H1 (cell line): ENCODE data around the gene CDKN1B. TPM values are rescaled to one million over a fixed set of nuclear protein-coding genes. Genes with fewer than 3 reads are reported as not detected.

ENCODE experiments used
- CTCF ChIA-PET: fragments of 300-600 bp; sonication (Branson Sonifier 250); formaldehyde crosslinking; loops from one replicate; lab custom pipeline; 2021; ENCODE audit not compliant: partially characterized antibody; lab: Charles Lee
- POLR2A ChIA-PET: fragments of 300-600 bp; sonication (Branson Sonifier 250); formaldehyde crosslinking; loops from one replicate; lab custom pipeline; 2021; ENCODE audit warnings: inconsistent platforms; ENCODE audit not compliant: partially characterized antibody; lab: Charles Lee
- DNase-seq, 2 experiments: peaks; one replicate each; pipeline versions ENCODE4 v3.0.0 to v3.0.0-alpha.2; 2010 to 2022; ENCODE audit warnings: low spot score in 2 of 2, low read depth in 1 of 2, mixed read lengths in 1 of 2
- FAIRE-seq: peaks from 2 replicates; lab custom pipeline; 2011; peaks lifted over from hg19 to GRCh38; lab: Jason Lieb, UNC
- H2AFZ ChIP-seq: 2 replicates; pipeline ENCODE4 v1.8.1; 2012; ENCODE audit warnings: low read length, inconsistent platforms
- H2AK5ac ChIP-seq: 2 replicates; pipeline ENCODE4 v1.6.1; 2013; ENCODE audit warnings: low read depth, low read length
- H2BK120ac ChIP-seq: replicated peaks from 2 replicates; pipeline ENCODE3; 2013; ENCODE audit warnings: low read depth, low read length, inconsistent platforms
- H2BK12ac ChIP-seq: 2 replicates; pipeline ENCODE4 v1.6.1; 2013; ENCODE audit warnings: low read depth, low read length
- H2BK15ac ChIP-seq: 2 replicates; pipeline ENCODE4 v1.6.1; 2013; ENCODE audit warnings: low read length
- H2BK20ac ChIP-seq: 2 replicates; pipeline ENCODE4 v1.6.1; 2013; ENCODE audit warnings: low read length
- H2BK5ac ChIP-seq: 2 replicates; pipeline ENCODE4 v1.6.1; 2013; ENCODE audit warnings: low read depth, low read length
- H3K14ac ChIP-seq: 2 replicates; pipeline ENCODE4 v1.6.1; 2013; ENCODE audit warnings: inconsistent platforms; ENCODE audit not compliant: insufficient read length
- H3K18ac ChIP-seq: 2 replicates; pipeline ENCODE4 v1.6.1; 2013; ENCODE audit warnings: low read length; ENCODE audit errors: extremely low read depth
- H3K23ac ChIP-seq: 2 replicates; pipeline ENCODE4 v1.6.1; 2013; ENCODE audit warnings: inconsistent platforms; ENCODE audit not compliant: insufficient read length
- H3K23me2 ChIP-seq: 2 replicates; pipeline ENCODE4 v1.6.1; 2013; ENCODE audit warnings: low read depth, low read length
- H3K27ac ChIP-seq: 2 replicates; pipeline ENCODE4 v1.6.1; 2011; ENCODE audit warnings: low read depth, low read length, inconsistent platforms
- H3K27me3 ChIP-seq, 4 experiments: replicated peaks in 1 of 4; 1 replicate in 1 of 4; 2 replicates in 3 of 4; pipeline versions ENCODE4 v1.6.1 to v1.8.1; 2011 to 2013; ENCODE audit warnings: low read length in 3 of 4, mild to moderate bottlenecking in 3 of 4, inconsistent platforms in 2 of 4, mixed read lengths in 2 of 4, moderate library complexity in 1 of 4; ENCODE audit not compliant: control insufficient read depth in 3 of 4, insufficient read depth in 3 of 4; ENCODE audit errors: extremely low read depth in 1 of 4
- H3K36me3 ChIP-seq, 4 experiments: 2 replicates each; pipeline versions ENCODE4 v1.6.1 to v1.8.1; 2011 to 2013; ENCODE audit warnings: mild to moderate bottlenecking in 4 of 4, low read length in 3 of 4, moderate library complexity in 2 of 4, control low read depth in 1 of 4, inconsistent platforms in 1 of 4; ENCODE audit not compliant: insufficient read depth in 4 of 4, control insufficient read depth in 2 of 4
- H3K4ac ChIP-seq: replicated peaks from 2 replicates; pipeline ENCODE3; 2013; ENCODE audit warnings: low read length, low read depth, mixed read lengths, inconsistent platforms; ENCODE audit not compliant: insufficient read length
- H3K4me1 ChIP-seq, 4 experiments: replicated peaks in 1 of 4; 1 replicate in 1 of 4; 2 replicates in 3 of 4; pipeline versions ENCODE4 v1.6.1 to v1.8.1; 2011 to 2013; ENCODE audit warnings: low read length in 3 of 4, inconsistent platforms in 2 of 4, mixed read lengths in 1 of 4; ENCODE audit not compliant: insufficient read depth in 4 of 4, control insufficient read depth in 3 of 4
- H3K4me2 ChIP-seq, 2 experiments: 2 replicates each; pipeline versions ENCODE4 v1.6.1 to v1.8.1; 2011 to 2013; ENCODE audit warnings: low read depth in 2 of 2, low read length in 2 of 2, control low read depth in 1 of 2, inconsistent platforms in 1 of 2, mild to moderate bottlenecking in 1 of 2; ENCODE audit not compliant: insufficient read depth in 1 of 2
- H3K4me3 ChIP-seq, 4 experiments: fragments of 200-600, 300-600 bp in 1 of 4; sonication (generic), shearing (Covaris generic), sonication (Bioruptor Twin) in 1 of 4; 2 replicates each; pipeline versions ENCODE4 v1.5.1 to v1.8.1; 2011 to 2016; ENCODE audit warnings: low read length in 4 of 4, low read depth in 3 of 4, control low read depth in 2 of 4, inconsistent platforms in 2 of 4, mild to moderate bottlenecking in 2 of 4, mixed read lengths in 1 of 4, moderate library complexity in 1 of 4; ENCODE audit not compliant: insufficient read depth in 2 of 4; ENCODE audit errors: extremely low read depth in 1 of 4
- H3K56ac ChIP-seq: replicated peaks from 2 replicates; pipeline ENCODE3; 2013; ENCODE audit warnings: low read depth, mild to moderate bottlenecking, mixed read lengths, low read length, inconsistent platforms; ENCODE audit not compliant: insufficient read length
- H3K79me1 ChIP-seq: 2 replicates; pipeline ENCODE4 v1.6.1; 2013; ENCODE audit warnings: low read depth, low read length, control low read depth
- H3K79me2 ChIP-seq, 2 experiments: 2 replicates each; pipeline versions ENCODE4 v1.6.1 to v1.8.1; 2012 to 2013; ENCODE audit warnings: low read length in 2 of 2, mild to moderate bottlenecking in 2 of 2, inconsistent platforms in 1 of 2; ENCODE audit not compliant: insufficient read depth in 2 of 2, control insufficient read depth in 1 of 2
- H3K9ac ChIP-seq, 4 experiments: replicated peaks in 1 of 4; 1 replicate in 1 of 4; 2 replicates in 3 of 4; pipeline versions ENCODE4 v1.6.1 to v1.8.1; 2011 to 2013; ENCODE audit warnings: low read depth in 3 of 4, low read length in 3 of 4, control low read depth in 2 of 4, mild to moderate bottlenecking in 2 of 4, moderate library complexity in 2 of 4, inconsistent platforms in 1 of 4; ENCODE audit errors: extremely low read depth in 1 of 4
- H3K9me3 ChIP-seq, 2 experiments: 2 replicates each; pipeline versions ENCODE4 v1.6.1 to v1.8.1; 2012 to 2013; ENCODE audit warnings: mild to moderate bottlenecking in 2 of 2, moderate library complexity in 2 of 2, control low read depth in 1 of 2, inconsistent platforms in 1 of 2, low read depth in 1 of 2, low read length in 1 of 2, mixed read lengths in 1 of 2; ENCODE audit not compliant: insufficient read depth in 2 of 2
- H4K20me1 ChIP-seq, 2 experiments: replicated peaks in 1 of 2; 2 replicates each; pipeline versions ENCODE3 to v1.8.1; 2011 to 2013; ENCODE audit warnings: inconsistent platforms in 2 of 2, low read length in 2 of 2, mild to moderate bottlenecking in 1 of 2; ENCODE audit not compliant: insufficient read depth in 2 of 2, control insufficient read depth in 1 of 2
- H4K5ac ChIP-seq: 2 replicates; pipeline ENCODE4 v1.6.1; 2013; ENCODE audit warnings: low read length, low read depth, mixed read lengths, inconsistent platforms; ENCODE audit not compliant: insufficient read length
- H4K8ac ChIP-seq: 2 replicates; pipeline ENCODE4 v1.8.0; 2013; ENCODE audit warnings: mild to moderate bottlenecking, moderate library complexity, low read length, inconsistent platforms; ENCODE audit not compliant: insufficient read depth; ENCODE audit errors: extremely low read depth
- H4K91ac ChIP-seq: replicated peaks from 2 replicates; pipeline ENCODE3; 2013; ENCODE audit warnings: low read length, mixed read lengths, inconsistent platforms; ENCODE audit not compliant: insufficient read length
- PHF8 ChIP-seq: fragments of 200-600 bp; sonication (generic); conservative IDR thresholded peaks from 2 replicates; pipeline ENCODE4 v1.7.1; 2012; ENCODE audit warnings: low read depth, mild to moderate bottlenecking, inconsistent platforms, low read length, moderate library complexity
- WGBS, 2 experiments: shearing (Covaris generic) in 1 of 2; methylation state at CpG; one replicate each; pipeline versions ENCODE4 v1.1.6 to v1.1.7; 2013 to 2015; ENCODE audit warnings: low lambda C conversion rate in 2 of 2, mixed read lengths in 2 of 2, inconsistent platforms in 1 of 2, low coverage in 1 of 2, missing lambda C conversion rate in 1 of 2; ENCODE audit not compliant: insufficient replicate concordance in 2 of 2, insufficient coverage in 1 of 2, insufficient read length in 1 of 2; ENCODE audit errors: extremely low coverage in 1 of 2, missing lambda C conversion rate in 1 of 2; 5-methylcytosine and 5-hydroxymethylcytosine counted together
- polyA plus RNA-seq, 7 experiments: library from polyadenylated mRNA; depleted of rRNA in 3 of 7; stranded (reverse) in 5 of 7; unstranded in 2 of 7; fragments of >200 nt in 5 of 7; fragments of 200-250 nt in 2 of 7; gene quantifications; 1 replicate in 5 of 7; 2 replicates in 1 of 7; 4 replicates in 1 of 7; pipeline versions ENCODE4 v1.2.1 to v1.2.3, GENCODE V29; 2011 to 2013; ENCODE audit warnings: missing spikeins in 2 of 7, mixed read lengths in 2 of 7
- total RNA-seq: library from RNA; stranded (reverse); fragmentation: NEBNext Ultra II Directional; extraction: Animal tissue kit (Norgen Biotek cat#: 25700); gene quantifications from 2 replicates; pipeline ENCODE4 v1.2.1, GENCODE V29; 2021

Gene CDKN1B
- total and polyA plus RNA-seq, 2 of the 8 experiments (the other 6 are each of a cell fraction or from before 2014, with no cell fraction given), result 6.5 to 27.2 TPM

DNA sequence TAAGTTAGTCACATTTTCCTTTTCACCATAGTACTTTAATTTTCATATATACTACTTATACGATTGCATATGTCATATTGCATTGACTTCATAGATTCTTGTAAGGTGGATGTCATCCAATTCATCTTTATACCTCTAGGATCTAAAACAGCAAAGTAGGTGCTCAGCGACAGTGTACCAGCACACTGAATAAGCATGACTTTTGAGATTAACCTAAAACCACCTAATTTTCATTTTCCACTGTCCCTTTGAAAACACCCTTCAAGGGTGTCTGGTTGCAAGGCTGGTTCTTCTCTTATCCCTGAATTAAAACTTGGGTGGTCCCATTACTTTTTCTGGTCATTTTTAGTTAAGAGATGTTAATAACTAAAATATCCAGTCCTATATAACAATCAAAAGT, 25.6 kb upstream of the CDKN1B start:
- no peak overlapping the region for H4K91ac ChIP-seq
- no peak overlapping the region for H3K4me2 ChIP-seq
- H3K36me3 ChIP-seq, result no peaks in the 10 kb centered on the region
- no peak overlapping the region for H3K4me3 ChIP-seq
- POLR2A ChIA-PET, result interaction anchor here (1.5 kb wide), 1 partner anchor 26 kb away, joined by 4 read pairs; no protein-coding TSS in a partner anchor
- no peak overlapping the region for H3K14ac ChIP-seq
- H3K56ac ChIP-seq, result no peak overlapping the region
- H2AK5ac ChIP-seq, result no peak overlapping the region
- H3K4ac ChIP-seq, result no peak overlapping the region
- no peak overlapping the region for H2AFZ ChIP-seq
- no peaks in the 10 kb centered on the region for H3K79me2 ChIP-seq
- no peaks in the 10 kb centered on the region for H3K9me3 ChIP-seq
- H3K9ac ChIP-seq, result no peak overlapping the region
- 88% methylated on average over 2 of the region's 2 CpGs; no CpG with 5 or more reads in 1 of the 2 experiments for WGBS, 2 experiments
- DNase-seq (no peak), FAIRE-seq (no peak)
- no peak overlapping the region for H2BK20ac ChIP-seq
- H3K18ac ChIP-seq, result no peak overlapping the region
- H2BK12ac ChIP-seq, result no peak overlapping the region
- H4K20me1 ChIP-seq, result no peaks in the 10 kb centered on the region
- H2BK5ac ChIP-seq, result no peak overlapping the region
- H3K23me2 ChIP-seq, result peaks cover 4% of the 10 kb centered on the region; the same call in 1 of the 2 replicates
- CTCF ChIA-PET, result interaction anchor here (1.3 kb wide), 1 partner anchor 33 kb away, joined by 3 read pairs; no protein-coding TSS in a partner anchor
- H4K8ac ChIP-seq, result no peak overlapping the region
- H3K23ac ChIP-seq, result no peak overlapping the region
- no peak overlapping the region for H4K5ac ChIP-seq
- H3K79me1 ChIP-seq, result no peaks in the 10 kb centered on the region
- no peaks in the 10 kb centered on the region for H3K27me3 ChIP-seq
- no peak for TF ChIP-seq PHF8
- no peak overlapping the region for H2BK15ac ChIP-seq
- no peak overlapping the region for H2BK120ac ChIP-seq
- H3K4me1 ChIP-seq, result peaks cover 0 to 10% (median 0%) of the 10 kb centered on the region in 4 experiments; a peak in 3 of 7 replicates
- H3K27ac ChIP-seq, result no peak overlapping the region
